Renal cortex interstitium (tissue), 15 donors: ENCODE data around the gene FAIM2. TPM values are rescaled to one million over a fixed set of nuclear protein-coding genes. Genes with fewer than 3 reads are reported as not detected.

Experiments used
- DNase-seq, 11 donors: peaks; one replicate each; pipeline ENCODE4 v3.0.0-alpha.2; 2013; ENCODE audit warnings: low read depth in 9 of 11, low spot score in 4 of 11; ENCODE audit errors: extremely low read depth in 1 of 11
- long read RNA-seq, 16 experiments: transcript quantifications; one replicate each; lab custom pipeline, GENCODE V29; 2026
- polyA plus RNA-seq, 3 donors: library from polyadenylated mRNA; unstranded; fragments of 120-200 nt; gene quantifications; one replicate each; pipeline ENCODE4 v1.2.1, GENCODE V29; 2013; ENCODE audit not compliant: insufficient read length in 3 of 3

The FAIM2 gene
- 1 to 10 TPM; 2.5 to 6.1 (median 5.6) TPM for polyA plus RNA-seq
- long read RNA-seq, donor 1, full-length matches to known transcripts = 3 of 3 reads
- long read RNA-seq, donor 1, partial matches to known transcripts = 0 of 3 reads
- long read RNA-seq, donor 1, other reads (novel, unspliced or antisense) = 0 of 3 reads
- long read RNA-seq, donor 2, full-length matches to known transcripts = 1 of 1 reads
- long read RNA-seq, donor 2, partial matches to known transcripts = 0 of 1 reads
- long read RNA-seq, donor 2, other reads (novel, unspliced or antisense) = 0 of 1 reads
- long read RNA-seq, donor 3, full-length matches to known transcripts = 3 of 3 reads
- long read RNA-seq, donor 3, partial matches to known transcripts = 0 of 3 reads
- long read RNA-seq, donor 3, other reads (novel, unspliced or antisense) = 0 of 3 reads
- long read RNA-seq, donor 4 = 0 reads
- long read RNA-seq, donor 5 = 0 reads
- long read RNA-seq, donor 6, full-length matches to known transcripts = 1 of 1 reads
- long read RNA-seq, donor 6, partial matches to known transcripts = 0 of 1 reads
- long read RNA-seq, donor 6, other reads (novel, unspliced or antisense) = 0 of 1 reads
- long read RNA-seq, donor 7, full-length matches to known transcripts = 2 of 2 reads
- long read RNA-seq, donor 7, partial matches to known transcripts = 0 of 2 reads
- long read RNA-seq, donor 7, other reads (novel, unspliced or antisense) = 0 of 2 reads
- long read RNA-seq, donor 8, full-length matches to known transcripts = 1 of 1 reads
- long read RNA-seq, donor 8, partial matches to known transcripts = 0 of 1 reads
- long read RNA-seq, donor 8, other reads (novel, unspliced or antisense) = 0 of 1 reads
- long read RNA-seq, donor 9 = 0 reads
- long read RNA-seq, donor 10, full-length matches to known transcripts = 3 of 3 reads
- long read RNA-seq, donor 10, partial matches to known transcripts = 0 of 3 reads
- long read RNA-seq, donor 10, other reads (novel, unspliced or antisense) = 0 of 3 reads
- long read RNA-seq, donor 11, full-length matches to known transcripts = 1 of 1 reads
- long read RNA-seq, donor 11, partial matches to known transcripts = 0 of 1 reads
- long read RNA-seq, donor 11, other reads (novel, unspliced or antisense) = 0 of 1 reads
- long read RNA-seq, donor 12 = 0 reads
- long read RNA-seq, donor 13 = 0 reads
- long read RNA-seq, donor 14, partial matches to known transcripts = 0 of 1 reads
- long read RNA-seq, donor 14, other reads (novel, unspliced or antisense) = 0 of 1 reads
- long read RNA-seq, donor 15, full-length matches to known transcripts = 2 of 2 reads
- long read RNA-seq, donor 15, partial matches to known transcripts = 0 of 2 reads
- long read RNA-seq, donor 15, other reads (novel, unspliced or antisense) = 0 of 2 reads
- long read RNA-seq, donor 16, full-length matches to known transcripts = 2 of 2 reads
- long read RNA-seq, donor 16, partial matches to known transcripts = 0 of 2 reads
- long read RNA-seq, donor 16, other reads (novel, unspliced or antisense) = 0 of 2 reads

DNA sequence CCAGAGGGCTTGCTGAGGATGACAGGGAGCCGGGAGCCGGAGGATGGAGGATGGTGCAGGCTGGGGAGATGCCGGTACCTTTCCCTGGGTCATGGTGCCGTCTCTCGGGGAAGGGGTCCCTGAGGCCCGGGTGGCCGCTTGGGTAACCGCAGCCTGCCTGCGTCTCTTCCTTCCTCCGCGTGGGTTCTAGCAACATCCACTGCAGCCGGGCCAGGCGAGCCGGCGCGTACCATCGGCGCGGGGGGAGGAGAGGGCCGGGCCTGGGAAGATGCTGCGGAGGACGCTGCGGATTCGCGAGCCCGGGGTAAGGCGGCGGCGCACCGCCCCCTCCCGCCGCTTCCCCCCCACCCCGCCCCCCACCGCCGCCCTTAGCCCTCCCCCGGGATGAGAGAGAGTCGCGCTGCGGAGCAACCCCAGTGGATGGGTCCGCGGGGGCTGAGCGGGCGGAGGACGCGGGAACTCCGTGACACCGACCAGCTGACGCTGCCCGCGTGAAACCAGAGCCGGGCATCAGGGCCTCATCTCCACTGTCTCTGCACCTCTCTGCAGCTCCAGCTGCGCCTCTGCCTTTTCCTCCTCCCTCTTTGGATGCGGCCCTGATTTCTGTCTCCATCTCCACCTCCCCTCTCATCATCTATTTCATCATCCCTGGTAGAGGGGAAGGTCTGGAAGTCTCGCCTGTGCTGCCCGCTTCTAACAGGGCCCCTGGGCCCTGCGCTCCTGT lies at the start of gene FAIM2:
Gene FAIM2 (minus strand): TSS at position 201 of the 724 bp plus-strand sequence. CDS start 108 bp downstream, at position 93.
- peak in 1 of 11 donors; percentile 38 for DNase-seq

DNA sequence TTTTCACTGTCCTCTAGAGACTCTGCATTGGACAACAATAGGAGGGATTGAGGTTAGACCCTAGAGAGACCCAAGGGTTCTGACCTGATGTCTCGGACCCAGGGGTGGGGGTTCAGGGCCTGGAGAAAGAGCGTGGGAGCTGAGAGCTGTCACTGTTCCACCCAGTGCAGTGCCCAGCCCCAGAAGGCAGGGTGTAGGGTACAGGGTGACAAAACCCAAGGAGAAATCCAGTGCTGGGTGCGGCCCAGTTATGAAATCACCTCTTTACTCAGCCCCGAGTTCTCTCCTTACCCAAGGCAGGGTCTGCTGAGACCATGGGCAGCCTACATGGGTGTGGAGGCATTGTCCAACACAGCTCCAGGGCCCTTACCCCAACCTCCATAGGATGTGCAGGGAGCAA lies 49.5 kb upstream of the FAIM2 start:
- DNase-seq = no peak

DNA sequence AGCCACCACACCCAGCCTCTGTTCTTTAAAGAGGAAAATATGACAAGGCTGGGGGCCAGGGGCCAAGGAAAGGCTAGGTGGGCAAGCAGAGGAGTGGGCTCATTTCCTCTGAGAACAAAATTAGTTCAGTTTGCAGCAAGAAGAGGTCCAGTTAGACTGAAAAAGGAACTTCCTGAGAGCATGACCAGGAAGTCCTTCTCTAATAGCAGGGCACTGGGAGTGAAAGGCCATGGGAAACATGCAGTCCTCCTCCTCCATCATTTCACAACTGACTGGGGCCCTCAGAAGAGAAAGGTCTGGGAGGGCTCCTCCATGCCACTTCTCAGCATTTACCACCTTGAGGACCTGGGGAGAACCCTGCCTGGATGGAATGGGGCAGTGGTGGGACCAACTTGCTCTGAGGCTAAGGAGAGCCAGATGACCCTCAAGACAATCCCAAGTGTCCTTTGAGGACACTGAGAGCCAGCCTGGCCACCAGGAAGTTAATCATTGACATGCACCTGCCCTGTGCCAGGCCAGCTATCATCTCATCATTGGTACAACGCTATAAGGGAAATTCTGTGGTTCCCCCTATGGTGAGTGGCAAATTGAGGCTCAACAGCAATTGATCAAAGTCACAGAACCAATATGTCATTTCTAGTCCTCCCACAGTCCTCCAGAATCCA lies 48.8 kb upstream of the FAIM2 start:
- DNase-seq = no peak

DNA sequence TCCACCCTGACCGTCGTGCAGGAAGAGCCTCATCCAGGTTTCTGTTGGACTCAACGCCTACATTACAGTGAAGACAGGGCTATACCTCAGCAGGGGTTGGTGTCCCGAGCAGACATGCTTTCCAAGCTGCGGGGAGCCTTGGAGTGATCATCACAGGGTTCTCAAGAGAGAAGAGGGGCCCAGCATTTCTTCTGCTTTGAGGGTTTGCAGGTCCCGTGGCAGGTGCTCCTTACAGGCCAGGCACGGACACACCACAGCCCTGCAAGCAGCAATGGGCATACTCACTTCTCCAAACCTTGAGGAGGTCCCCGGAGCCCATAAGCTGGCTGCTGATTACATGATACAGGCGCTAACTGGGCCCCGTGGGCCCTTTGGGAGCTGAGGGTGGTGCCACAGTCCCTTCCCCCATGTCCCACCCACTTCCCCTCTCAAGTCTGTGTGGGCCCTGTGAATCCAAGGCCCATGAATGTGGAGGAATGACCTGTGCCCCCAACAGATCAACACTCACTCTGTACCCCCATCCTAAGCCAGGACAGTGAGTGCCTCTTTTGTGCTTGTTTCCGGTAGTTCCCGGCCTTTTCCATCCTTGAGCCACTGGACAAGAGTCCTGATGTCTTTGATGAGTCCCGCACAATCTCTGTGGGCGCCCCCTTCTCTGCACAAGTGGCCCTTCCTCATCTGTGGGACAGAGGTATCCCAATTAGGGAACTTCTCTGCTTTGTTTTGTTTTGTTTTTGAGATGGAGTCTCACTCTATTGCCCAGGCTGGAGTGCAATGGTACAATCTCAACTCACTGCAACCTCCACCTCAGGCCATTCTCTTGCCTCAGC lies 47.9 kb upstream of the FAIM2 start:
- no peak for DNase-seq

DNA sequence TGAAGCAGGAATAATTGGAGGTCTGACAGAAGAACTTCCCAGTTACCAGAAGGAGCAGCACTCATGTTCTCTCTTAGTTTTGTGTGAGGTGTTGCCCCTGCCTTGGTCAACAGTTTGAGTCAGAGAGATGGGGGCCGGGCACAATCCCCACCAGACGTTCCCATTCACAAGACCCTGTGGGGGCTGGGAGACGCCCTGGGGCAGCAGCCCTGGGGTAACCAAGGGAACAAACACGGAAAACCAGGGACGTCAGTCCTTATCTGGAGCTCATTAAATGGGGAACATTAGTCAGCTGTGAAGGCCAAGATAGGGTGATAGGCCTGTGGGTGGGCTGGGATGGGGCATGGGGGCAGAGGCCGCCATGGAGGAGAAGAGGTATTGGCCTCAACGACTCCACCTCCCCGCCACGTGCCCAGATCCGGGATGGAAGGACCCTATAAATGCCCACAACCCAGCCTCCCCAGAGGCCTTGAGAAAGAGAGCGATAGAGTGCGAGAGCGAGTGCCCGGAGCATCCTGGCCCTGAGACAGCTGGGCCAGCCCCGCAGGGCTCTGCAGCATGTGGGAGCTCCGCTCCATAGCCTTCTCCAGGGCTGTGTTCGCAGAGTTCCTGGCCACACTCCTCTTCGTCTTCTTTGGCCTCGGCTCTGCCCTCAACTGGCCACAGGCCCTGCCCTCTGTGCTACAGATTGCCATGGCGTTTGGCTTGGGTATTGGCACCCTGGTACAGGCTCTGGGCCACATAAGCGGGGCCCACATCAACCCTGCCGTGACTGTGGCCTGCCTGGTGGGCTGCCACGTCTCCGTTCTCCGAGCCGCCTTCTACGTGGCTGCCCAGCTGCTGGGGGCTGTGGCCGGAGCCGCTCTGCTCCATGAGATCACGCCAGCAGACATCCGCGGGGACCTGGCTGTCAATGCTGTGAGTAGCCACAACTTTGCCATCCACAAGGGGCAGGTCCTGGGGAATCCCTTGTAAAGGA lies 46.9 kb upstream of the FAIM2 start, which contains the start of gene AQP2:
Gene AQP2 (plus strand): TSS at position 465 of the 979 bp plus-strand sequence. CDS start 94 bp downstream, at position 559.
- no peak for DNase-seq

DNA sequence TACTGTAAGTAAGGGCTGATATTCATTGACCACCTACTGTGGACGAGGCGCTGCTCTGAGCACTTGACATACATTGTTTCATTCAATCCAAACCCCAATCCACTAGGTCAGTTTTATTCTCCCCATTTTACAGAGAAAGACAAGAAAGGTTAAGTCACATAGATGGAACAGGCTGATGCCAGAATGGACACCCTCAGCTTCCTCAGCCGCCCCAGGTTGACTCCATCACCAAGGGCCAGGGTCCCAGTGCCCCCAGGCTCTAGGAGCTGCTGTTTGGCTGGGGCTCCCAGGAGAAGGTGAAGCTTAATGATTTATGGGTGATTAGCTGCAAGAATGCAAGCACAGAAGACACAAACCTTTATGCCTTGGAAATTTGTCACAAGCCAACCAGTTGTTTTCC lies 46.2 kb upstream of the FAIM2 start:
- DNase-seq = no peak

DNA sequence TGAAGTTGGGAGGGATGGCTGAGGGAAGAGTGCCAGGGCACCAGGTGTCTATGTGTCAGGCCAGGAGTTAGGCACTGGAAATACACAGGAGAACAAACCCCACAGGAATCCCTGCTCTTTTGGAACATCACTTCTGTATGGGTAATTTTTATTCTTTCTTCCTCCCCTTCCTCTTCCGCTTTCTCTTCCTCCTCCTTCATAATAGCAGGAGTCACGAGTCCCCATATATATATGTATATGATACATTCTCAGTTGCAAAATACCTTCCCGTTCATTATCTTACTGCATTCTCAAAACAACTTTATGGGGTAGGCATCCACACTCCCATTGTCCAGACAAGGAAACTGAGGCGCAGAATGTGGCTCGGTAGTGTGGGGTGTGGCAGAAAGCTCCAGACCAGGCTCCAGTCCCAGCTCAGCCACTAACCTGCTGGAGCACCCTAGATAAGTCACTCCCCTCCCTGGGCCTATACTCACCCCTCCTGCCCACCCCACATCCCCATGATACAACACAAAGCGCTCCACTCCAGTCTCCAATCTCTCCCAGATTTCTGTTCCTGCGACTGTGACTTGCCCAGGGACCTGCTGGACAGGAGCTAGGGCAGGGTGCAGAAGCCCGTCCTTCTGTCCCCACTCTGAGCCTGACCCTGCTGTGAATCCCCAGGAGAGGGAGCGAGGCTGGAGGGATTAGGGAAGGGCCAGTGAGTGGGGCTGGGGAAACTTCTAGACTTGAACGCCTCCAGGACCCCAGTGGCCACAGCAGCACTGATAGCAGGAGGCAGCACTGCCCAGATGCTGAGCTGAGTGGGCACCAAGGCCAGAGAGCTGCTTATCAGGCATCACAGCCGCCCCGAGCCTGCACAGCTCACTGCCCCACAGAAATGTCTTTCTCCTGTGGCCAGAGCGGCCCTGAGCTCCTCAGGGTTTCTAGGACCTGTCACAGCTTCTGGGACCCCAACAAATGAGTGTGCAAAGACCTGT lies 45.5 kb upstream of the FAIM2 start:
- no peak for DNase-seq

DNA sequence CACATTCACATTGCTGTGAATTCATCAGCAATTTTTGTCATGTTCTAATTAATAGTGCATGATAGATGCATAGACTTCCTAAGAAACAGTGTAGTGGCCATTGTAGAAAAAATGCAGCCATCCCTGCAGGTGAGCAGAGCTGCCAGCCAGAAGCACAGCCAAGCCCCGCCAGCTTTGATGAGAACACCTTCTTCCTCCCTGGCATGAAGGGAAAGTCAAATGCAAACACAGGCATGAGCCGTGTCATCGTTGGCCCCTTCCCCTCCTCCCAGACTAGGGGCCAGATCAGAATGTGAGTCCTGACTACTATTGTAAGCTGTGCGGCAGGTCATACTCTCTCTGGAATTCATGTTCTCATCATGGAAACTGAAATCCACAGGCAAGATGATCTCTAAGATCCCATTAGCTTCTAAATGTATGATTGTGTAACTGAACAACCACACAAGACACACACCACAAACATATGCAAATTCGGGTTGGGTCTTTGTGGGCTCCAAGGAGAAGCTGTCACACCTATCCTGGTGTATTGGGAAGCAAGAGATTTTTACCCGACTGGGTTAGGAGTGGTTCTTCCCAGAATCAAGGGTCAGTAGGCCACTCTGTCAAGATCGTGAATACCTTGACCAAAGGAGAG lies 44.0 kb upstream of the FAIM2 start:
- DNase-seq = no peak

DNA sequence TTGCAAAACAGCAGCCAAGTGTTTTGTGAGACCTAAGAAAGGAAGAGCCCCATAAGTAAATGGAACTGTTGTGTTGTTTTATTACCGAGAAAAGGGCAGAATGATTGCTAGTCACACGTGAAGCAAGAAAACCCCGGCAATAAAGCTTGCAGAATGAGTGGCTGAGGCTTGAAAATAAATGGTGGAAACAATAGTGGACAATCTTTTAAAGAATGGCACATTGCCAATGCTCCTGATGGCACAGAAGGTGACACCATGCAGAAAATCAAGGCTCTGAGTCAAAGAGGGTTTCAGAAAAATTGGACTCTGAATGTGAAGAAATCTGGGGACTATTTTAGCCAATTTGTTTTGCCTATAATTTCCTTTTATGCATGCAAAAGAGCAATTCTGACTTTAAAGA lies 42.8 kb upstream of the FAIM2 start:
- DNase-seq = no peak

DNA sequence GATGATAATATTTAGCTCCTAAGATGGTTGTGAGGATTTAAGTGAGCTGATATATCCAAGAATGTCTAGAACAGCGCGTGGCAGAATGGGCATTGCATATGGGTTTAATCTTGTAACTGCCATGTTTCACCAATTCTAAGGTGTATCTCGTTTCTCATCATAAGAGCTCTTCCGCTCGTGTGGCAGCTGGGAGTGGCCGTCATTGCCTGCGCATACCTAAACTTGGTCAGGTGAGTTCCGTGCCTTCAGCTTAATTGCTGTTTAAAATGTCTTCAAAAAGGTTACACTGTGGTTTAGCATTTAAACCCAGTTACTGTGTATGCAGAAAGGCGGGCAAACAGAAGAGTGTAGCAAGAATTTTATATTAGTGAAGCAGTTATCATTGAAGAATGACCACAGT lies 42.4 kb upstream of the FAIM2 start:
- no peak for DNase-seq

DNA sequence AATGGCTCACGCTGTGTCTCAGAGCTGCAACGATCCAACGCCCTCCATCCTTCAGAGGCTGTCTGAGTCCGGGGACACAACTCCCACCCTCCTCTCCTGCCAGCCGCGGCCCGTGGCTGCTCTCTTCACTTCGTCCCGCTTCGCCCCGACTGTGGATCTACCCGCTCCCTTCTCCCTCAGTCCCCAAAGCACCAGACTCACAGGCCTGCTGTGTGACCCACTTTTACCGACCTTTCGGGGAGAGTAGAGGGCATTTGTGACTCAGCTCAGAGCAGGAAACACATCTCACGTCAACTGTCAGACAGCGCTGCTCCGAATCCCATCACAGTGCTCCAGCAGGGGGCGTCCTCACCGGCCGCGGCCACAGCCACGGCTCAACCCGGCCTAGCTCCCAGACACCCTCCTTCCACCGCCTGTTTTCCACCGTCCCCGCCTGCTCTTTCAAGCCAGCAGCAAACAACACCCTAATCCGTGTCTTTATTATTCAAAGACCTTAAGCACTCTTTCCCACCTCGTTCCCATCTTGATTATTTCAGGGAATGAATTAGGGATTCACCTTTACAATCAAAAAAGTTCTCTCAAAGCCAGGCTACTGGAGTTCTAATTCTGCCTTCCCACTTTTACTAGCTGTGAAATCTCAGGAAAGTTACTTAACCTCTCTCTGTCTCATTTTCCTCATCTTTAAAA lies 41.8 kb upstream of the FAIM2 start:
- peak in 6 of 11 donors; percentile 52 to 77 (median 68) for DNase-seq

DNA sequence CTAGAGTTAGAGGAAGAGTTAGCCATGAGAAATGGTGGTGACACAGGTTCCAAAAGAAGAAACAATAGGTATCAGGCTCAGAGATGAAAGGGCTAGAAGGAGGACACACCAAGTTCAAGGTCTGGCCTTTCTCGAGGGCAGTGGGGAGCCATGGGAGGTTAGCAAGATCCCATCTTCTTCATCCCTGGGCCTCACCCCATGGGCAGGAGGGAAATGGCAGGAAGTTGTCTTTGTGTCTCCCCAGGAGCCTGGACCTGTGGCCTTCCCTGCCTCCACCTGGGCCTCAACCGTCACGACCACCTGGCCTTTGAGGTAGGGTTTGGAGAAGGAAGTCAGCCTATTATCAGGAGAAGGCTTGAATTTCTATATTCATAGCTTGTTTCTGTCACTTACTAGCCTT lies 41.0 kb upstream of the FAIM2 start:
- no peak for DNase-seq

DNA sequence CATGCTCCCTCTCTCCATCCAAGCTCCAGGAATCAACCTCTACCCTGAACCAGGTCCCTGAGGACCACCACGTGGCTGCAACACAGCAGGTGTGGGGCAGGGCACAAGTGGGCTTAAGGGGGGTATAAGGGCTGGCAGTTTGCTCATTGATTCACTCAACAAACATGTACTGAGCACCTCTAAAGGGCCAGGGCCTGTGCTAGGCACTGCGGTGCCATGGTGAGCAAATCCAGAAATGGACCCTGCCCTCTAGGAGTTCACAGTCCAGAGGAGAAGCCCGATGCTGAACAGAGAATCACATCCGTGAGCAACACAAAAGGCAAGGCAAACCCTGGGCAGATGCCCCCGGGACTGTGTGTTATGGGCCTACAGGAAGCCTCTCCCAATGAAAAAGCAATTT lies 40.3 kb upstream of the FAIM2 start:
- DNase-seq = no peak

DNA sequence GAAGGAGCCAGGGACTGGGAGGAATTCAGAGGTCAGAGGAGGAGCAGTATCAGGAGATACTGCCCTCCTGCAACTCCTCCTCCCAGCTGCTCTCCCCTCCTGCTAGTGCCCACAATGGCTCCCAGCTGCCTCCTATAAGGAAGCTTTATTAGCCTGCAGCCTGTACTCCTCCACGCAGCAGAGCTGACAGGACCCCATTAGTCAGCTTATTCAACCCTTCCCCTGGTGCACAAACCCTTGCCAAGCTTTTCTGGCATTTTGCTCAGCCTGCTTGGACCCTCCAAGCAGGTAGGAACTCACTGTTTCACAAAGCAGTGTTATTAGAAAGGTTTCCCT lies 39.9 kb upstream of the FAIM2 start:
- DNase-seq = no peak
